ENCODE data around the gene RXRB. TPM values are rescaled to one million over a fixed set of nuclear protein-coding genes. Genes with fewer than 3 reads are reported as not detected.
A peak's percentile ranks its signal among the peaks of the same experiment; 100 is the strongest.

Gene RXRB
- total and polyA plus RNA-seq, 2 of the 13 experiments (the other 11 are each of a cell fraction or from before 2014, with no cell fraction given): 26.7 to 55.7 TPM

GRCh38 chr6:33200219-33201146 is at the start of gene RXRB, which contains the start of gene SLC39A7 (continued):
- TF ChIP-seq RERE (CRISPR knock-in tag; IDR thresholded peaks at IDR 0.05; ENCODE audit: low read depth) (peak; percentile 58; the same call in 1 of the 2 replicates), ZNF800 (CRISPR knock-in tag; IDR thresholded peaks at IDR 0.05) (peak; percentile 71; the same call in 1 of the 2 replicates), ZNF275 (CRISPR knock-in tag; IDR thresholded peaks at IDR 0.05; ENCODE audit: borderline replicate concordance) (peak; percentile 88; the same call in 1 of the 2 replicates), ZNF570 (CRISPR knock-in tag; IDR thresholded peaks at IDR 0.05; ENCODE audit: borderline replicate concordance) (no peak; the same call in 1 of the 2 replicates), ZUFSP (CRISPR knock-in tag; IDR thresholded peaks at IDR 0.05; ENCODE audit: borderline replicate concordance) (no peak), CTCF (CRISPR knock-in tag; IDR thresholded peaks at IDR 0.05) (no peak), SMC3 (IDR thresholded peaks at IDR 0.05; ENCODE audit: low read length) (peak; percentile 6; the same call in 1 of the 2 replicates), MED13 (CRISPR knock-in tag; IDR thresholded peaks at IDR 0.05) (peak; percentile 77; the same call in 1 of the 2 replicates), ZNF121 (CRISPR knock-in tag; IDR thresholded peaks at IDR 0.05) (no peak; the same call in 1 of the 2 replicates), ZNF773 (CRISPR knock-in tag; IDR thresholded peaks at IDR 0.05; ENCODE audit: borderline replicate concordance) (peak; percentile 72; the same call in 1 of the 2 replicates), GABPA (IDR thresholded peaks at IDR 0.05; ENCODE audit: low read depth, low read length) (no peak), GABPA (CRISPR knock-in tag; IDR thresholded peaks at IDR 0.05; ENCODE audit: low read depth) (no peak), YEATS4 (CRISPR knock-in tag; IDR thresholded peaks at IDR 0.05; ENCODE audit: borderline replicate concordance) (peak; percentile 92; the same call in 1 of the 2 replicates), ESRRA (CRISPR knock-in tag; IDR thresholded peaks at IDR 0.05; ENCODE audit: low read depth) (peak; percentile 55), ZNF670 (CRISPR knock-in tag; IDR thresholded peaks at IDR 0.05; ENCODE audit: borderline replicate concordance) (peak; percentile 97)
